Neutrophil (primary cell): Measurements from ENCODE around the gene CREB5.

Experiments used
- H3K27ac ChIP-seq: fragments of 200-600 bp; sonication (generic); 2 replicates; pipeline ENCODE4 v1.5.1; 2016; ENCODE audit warnings: mild to moderate bottlenecking, moderate library complexity
- H3K27me3 ChIP-seq: fragments of 200-600 bp; sonication (generic); 2 replicates; pipeline ENCODE4 v1.6.0; 2016; ENCODE audit warnings: mild to moderate bottlenecking
- H3K36me3 ChIP-seq: fragments of 200-600 bp; sonication (generic); 2 replicates; pipeline ENCODE4 v1.5.1; 2017
- H3K4me1 ChIP-seq, 2 experiments: fragments of 200-600 bp in 1 of 2; sonication (generic) in 1 of 2; 1 replicate in 1 of 2; 2 replicates in 1 of 2; pipeline versions ENCODE4 v1.5.1 to v1.6.1; 2013 to 2016; ENCODE audit warnings: low read depth in 1 of 2, low read length in 1 of 2, mild to moderate bottlenecking in 1 of 2, moderate library complexity in 1 of 2; ENCODE audit not compliant: control insufficient read depth in 1 of 2, insufficient read depth in 1 of 2
- H3K4me3 ChIP-seq, 2 experiments: fragments of 200-600 bp in 1 of 2; sonication (generic) in 1 of 2; 1 replicate in 1 of 2; 2 replicates in 1 of 2; pipeline ENCODE4 v1.5.1; 2013 to 2016; ENCODE audit warnings: low read depth in 1 of 2, low read length in 1 of 2, mild to moderate bottlenecking in 1 of 2, moderate library complexity in 1 of 2
- H3K9me3 ChIP-seq: fragments of 200-600 bp; sonication (generic); 2 replicates; pipeline ENCODE4 v1.5.1; 2016
- TF ChIP-seq, protein P1 (sequence below): fragments of 200-600 bp; sonication (generic); IDR thresholded peaks from 2 replicates; pipeline ENCODE4 v1.5.1; 2016; ENCODE audit warnings: antibody characterized with exemption

CREB5 gene

DNA sequence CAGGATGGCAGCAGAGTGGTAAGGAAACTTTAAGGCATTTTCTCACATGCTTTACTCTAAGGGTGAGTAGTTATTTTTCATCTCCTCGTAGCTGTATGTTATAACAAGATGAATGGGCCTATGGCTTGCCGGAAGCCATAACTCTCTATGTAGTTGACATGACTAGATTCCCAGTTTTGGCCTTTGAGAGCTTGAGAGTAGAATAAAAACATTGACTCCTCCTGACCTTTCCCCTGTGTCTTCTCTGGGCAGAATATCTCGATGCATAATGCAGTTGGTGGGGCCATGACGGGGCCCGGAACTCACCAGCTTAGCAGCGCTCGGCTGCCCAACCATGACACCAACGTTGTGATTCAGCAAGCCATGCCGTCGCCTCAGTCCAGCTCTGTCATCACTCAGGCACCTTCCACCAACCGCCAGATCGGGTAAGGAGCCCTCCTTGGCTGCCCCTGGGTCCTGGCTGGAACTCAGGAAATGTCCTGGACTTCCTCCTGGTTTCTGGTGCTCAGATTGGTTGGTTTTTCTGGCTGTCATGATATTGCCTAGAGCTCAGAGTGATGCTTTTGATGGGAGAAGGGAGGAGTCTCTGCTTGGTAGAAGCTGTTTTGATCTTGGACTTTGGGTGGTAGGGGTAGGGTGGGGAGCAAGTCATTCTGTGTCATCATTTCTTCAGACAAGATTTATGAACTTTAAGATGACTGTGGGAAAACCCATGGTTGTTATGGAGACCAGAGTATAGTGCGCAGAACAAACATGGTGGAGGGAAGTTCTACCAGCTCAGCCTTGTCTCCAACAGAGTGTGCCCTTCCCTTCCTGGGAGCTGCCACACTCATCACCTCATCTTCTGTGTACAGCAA is 158.0 kb downstream of the CREB5 start:
- no peaks in the 10 kb centered on the region for H3K36me3 ChIP-seq
- H3K4me3 ChIP-seq = no peak overlapping the region
- peaks cover 5% of the 10 kb centered on the region for H3K27me3 ChIP-seq
- no peaks in the 10 kb centered on the region for H3K9me3 ChIP-seq
- no peaks in the 10 kb centered on the region for H3K4me1 ChIP-seq
- TF ChIP-seq, protein P1, sequence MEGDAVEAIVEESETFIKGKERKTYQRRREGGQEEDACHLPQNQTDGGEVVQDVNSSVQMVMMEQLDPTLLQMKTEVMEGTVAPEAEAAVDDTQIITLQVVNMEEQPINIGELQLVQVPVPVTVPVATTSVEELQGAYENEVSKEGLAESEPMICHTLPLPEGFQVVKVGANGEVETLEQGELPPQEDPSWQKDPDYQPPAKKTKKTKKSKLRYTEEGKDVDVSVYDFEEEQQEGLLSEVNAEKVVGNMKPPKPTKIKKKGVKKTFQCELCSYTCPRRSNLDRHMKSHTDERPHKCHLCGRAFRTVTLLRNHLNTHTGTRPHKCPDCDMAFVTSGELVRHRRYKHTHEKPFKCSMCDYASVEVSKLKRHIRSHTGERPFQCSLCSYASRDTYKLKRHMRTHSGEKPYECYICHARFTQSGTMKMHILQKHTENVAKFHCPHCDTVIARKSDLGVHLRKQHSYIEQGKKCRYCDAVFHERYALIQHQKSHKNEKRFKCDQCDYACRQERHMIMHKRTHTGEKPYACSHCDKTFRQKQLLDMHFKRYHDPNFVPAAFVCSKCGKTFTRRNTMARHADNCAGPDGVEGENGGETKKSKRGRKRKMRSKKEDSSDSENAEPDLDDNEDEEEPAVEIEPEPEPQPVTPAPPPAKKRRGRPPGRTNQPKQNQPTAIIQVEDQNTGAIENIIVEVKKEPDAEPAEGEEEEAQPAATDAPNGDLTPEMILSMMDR = no peak
- H3K27ac ChIP-seq = no peak overlapping the region

DNA sequence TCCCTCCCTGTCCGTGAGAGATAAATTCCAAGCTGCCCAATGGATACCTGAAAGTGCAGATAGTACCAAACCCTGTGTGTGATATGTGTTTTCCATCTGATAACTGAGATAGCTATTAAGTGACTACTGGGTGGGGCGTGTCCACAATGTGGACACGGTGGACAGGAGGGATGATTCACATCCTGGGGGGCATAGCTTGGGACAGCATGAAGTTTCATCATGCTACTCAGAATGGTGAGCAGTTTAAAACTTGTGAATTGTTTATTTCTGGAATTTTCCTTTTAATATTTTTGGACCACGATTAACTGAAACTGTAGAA is 158.6 kb downstream of the CREB5 start:
- Histone ChIP-seq H3K4me3 (no peak overlapping the region), H3K36me3 (no peaks in the 10 kb centered on the region), H3K9me3 (no peaks in the 10 kb centered on the region), H3K27me3 (peaks cover 5% of the 10 kb centered on the region), H3K27ac (no peak overlapping the region), H3K4me1 (no peaks in the 10 kb centered on the region)
- TF ChIP-seq, protein P1 = no peak

DNA sequence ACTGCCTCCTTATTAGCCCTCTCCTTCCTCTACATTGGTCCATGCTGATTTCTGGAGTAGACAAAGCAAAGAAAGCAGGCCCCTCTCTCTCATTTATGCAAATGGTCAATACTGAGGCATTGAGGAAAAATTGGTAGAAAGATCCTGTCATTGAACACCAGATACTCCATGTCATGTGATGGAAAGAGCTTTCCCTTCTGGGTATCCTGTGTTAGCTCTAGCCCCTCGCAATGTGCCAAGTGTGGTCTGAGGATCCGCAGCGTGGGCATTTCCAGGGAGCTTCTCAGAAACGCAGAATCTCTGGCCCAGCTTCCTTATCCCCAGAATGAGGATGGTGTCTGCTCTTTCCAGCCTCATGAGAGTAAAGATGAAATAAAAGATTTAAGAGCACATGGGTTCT is 159.1 kb downstream of the CREB5 start:
- Histone ChIP-seq H3K9me3 (no peaks in the 10 kb centered on the region), H3K27ac (no peak overlapping the region), H3K27me3 (peaks cover 5% of the 10 kb centered on the region), H3K36me3 (no peaks in the 10 kb centered on the region), H3K4me1 (no peaks in the 10 kb centered on the region), H3K4me3 (no peak overlapping the region)
- TF ChIP-seq, protein P1 = no peak

DNA sequence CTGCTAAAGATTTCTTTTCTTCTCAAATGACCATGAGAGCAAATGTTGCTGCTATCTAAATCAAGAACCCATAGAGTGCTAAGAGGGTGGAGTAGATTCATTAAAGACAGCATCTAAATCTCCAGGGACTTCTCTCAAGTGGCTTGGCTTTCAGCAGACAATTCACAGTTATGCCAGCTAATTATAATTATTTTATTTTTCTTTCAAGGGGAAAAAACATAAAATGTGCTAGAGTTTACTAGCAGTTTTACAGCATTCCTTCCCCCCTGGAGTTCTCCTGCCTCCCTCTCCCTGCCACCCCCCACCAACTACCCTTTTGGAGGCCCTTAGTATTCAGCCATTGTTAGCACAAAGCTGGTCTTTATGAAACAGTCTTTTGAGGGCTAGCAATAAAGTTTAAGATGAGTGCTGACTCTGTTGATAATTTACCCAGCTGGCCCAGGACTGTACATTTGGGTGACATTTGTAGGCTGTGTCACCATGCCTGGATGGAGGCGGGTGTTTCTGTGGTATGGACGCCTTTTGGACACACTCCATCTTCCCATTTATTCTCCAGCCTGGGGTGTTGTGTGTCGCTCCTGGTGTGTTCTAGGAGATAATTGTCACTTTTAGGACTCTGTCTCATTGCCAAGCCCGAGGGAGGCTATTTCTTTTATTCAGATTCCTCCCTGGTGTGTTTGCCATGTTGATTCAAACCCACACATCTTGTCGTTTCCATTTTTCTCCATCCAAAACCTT is 160.2 kb downstream of the CREB5 start:
- H3K9me3 ChIP-seq = no peaks in the 10 kb centered on the region

DNA sequence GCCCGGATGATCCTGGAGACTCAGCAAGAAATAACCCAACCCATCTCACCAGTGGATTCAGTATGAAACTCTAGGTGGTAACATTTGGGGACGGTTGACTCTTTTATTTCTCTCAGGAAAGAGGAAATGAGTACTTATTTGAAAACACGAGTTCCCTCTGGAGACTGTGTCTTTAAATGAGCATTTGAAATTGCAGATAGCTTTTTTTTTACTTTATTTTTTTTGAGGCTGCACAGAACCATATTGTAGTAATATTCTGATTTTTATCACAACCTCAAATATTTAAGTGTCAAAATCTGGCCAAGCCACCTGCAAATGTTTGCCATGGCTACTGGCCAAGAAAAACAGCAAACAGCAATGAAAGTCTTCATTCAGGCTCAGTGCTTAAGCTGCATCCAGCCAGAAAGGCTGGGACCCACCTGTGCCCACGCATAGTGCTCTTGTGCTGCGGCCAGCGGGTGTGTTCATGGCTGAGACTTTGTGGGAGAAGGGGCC is 160.8 kb downstream of the CREB5 start:
- TF ChIP-seq, protein P1 = no peak
- H3K4me1 ChIP-seq = no peaks in the 10 kb centered on the region
- H3K9me3 ChIP-seq = no peaks in the 10 kb centered on the region
- H3K27ac ChIP-seq = no peak overlapping the region
- H3K27me3 ChIP-seq = no peaks in the 10 kb centered on the region
- H3K36me3 ChIP-seq = no peaks in the 10 kb centered on the region
- no peak overlapping the region for H3K4me3 ChIP-seq

More for the DNA sequence above, 160.2 kb downstream of the CREB5 start:
- no peaks in the 10 kb centered on the region for H3K4me1 ChIP-seq
- TF ChIP-seq, protein P1 = no peak
- H3K36me3 ChIP-seq = no peaks in the 10 kb centered on the region
- H3K4me3 ChIP-seq = no peak overlapping the region
- no peak overlapping the region for H3K27ac ChIP-seq
- H3K27me3 ChIP-seq = peaks cover 4% of the 10 kb centered on the region
